ENCODE data around the gene IQUB.

The IQUB gene

GRCh38 chr7:123573896-123574467 is 39.6 kb upstream of the IQUB start:
- no peak overlapping the region for H3K4me3 Mint-ChIP-seq
- no peak for TF ChIP-seq CTCF (IDR thresholded peaks at IDR 0.05; ENCODE audit: unreplicated experiment in 3 of 3)
- no peaks in the 10 kb centered on the region for H3K4me1 Mint-ChIP-seq
- H3K27ac Mint-ChIP-seq = no peak overlapping the region
- no peaks in the 10 kb centered on the region for H3K9me3 Mint-ChIP-seq
- H3K36me3 Mint-ChIP-seq (ENCODE audit: low read depth) = no peaks in the 10 kb centered on the region
- no peaks in the 10 kb centered on the region for H3K27me3 Mint-ChIP-seq (ENCODE audit: low read depth)

DNA sequence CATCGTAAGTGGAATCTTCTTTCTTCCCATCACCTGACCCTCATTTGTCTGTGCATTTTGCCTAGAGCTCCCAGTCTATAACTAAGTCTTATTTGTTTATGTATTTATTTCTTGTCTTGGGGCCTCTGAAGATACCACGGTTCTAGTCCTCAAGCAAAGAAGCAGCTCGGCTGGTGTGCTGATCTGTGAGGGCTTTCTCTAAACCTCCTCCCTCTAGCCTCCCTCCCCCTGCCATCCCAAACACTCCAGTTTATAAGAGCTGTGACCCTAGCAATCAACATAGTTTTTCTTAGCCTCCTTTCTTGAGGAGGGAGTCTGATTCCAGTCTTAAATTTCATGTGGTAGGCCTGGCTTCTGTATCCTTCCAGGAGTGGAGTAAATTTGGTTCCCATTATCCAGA is 38.9 kb upstream of the IQUB start:
- no peak for TF ChIP-seq CTCF (IDR thresholded peaks at IDR 0.05; ENCODE audit: unreplicated experiment in 3 of 3)
- Mint-ChIP-seq H3K9me3 (no peaks in the 10 kb centered on the region), H3K27ac (no peak overlapping the region), H3K36me3 (ENCODE audit: low read depth) (no peaks in the 10 kb centered on the region), H3K27me3 (ENCODE audit: low read depth) (no peaks in the 10 kb centered on the region), H3K4me3 (no peak overlapping the region), H3K4me1 (no peaks in the 10 kb centered on the region)

DNA sequence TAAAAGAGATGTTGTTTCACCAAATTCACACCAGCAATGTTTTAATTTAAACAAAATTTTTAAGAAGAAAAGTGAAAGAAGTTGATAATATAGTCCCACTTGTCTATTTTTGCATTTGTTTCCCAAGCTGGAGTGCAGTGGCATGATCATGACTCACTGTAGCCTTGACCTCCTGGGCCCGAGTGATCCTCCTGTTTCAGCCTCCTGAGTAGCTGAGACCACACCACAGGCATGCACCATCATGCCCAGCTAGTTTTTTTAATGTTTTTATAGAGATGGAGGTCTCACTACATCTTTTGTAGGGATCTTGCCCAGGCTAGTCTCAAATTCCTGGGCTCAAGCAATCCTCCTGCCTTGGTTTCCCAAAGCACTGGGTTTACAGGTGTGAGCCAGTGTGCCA is 37.3 kb upstream of the IQUB start:
- Mint-ChIP-seq H3K4me1 (no peaks in the 10 kb centered on the region), H3K4me3 (no peak overlapping the region), H3K36me3 (ENCODE audit: low read depth) (no peaks in the 10 kb centered on the region), H3K27me3 (ENCODE audit: low read depth) (no peaks in the 10 kb centered on the region), H3K9me3 (no peaks in the 10 kb centered on the region), H3K27ac (no peak overlapping the region)
- no peak for TF ChIP-seq CTCF (IDR thresholded peaks at IDR 0.05; ENCODE audit: unreplicated experiment in 3 of 3)

- no peak for TF ChIP-seq CTCF (IDR thresholded peaks at IDR 0.05; ENCODE audit: unreplicated experiment in 3 of 3)
- Mint-ChIP-seq H3K27ac (no peak overlapping the region), H3K27me3 (ENCODE audit: low read depth) (no peaks in the 10 kb centered on the region), H3K36me3 (ENCODE audit: low read depth) (no peaks in the 10 kb centered on the region), H3K4me1 (no peaks in the 10 kb centered on the region), H3K4me3 (no peak overlapping the region), H3K9me3 (no peaks in the 10 kb centered on the region)
Measured at GRCh38 chr7:123571187-123571586, 36.8 kb upstream of the IQUB start.

DNA sequence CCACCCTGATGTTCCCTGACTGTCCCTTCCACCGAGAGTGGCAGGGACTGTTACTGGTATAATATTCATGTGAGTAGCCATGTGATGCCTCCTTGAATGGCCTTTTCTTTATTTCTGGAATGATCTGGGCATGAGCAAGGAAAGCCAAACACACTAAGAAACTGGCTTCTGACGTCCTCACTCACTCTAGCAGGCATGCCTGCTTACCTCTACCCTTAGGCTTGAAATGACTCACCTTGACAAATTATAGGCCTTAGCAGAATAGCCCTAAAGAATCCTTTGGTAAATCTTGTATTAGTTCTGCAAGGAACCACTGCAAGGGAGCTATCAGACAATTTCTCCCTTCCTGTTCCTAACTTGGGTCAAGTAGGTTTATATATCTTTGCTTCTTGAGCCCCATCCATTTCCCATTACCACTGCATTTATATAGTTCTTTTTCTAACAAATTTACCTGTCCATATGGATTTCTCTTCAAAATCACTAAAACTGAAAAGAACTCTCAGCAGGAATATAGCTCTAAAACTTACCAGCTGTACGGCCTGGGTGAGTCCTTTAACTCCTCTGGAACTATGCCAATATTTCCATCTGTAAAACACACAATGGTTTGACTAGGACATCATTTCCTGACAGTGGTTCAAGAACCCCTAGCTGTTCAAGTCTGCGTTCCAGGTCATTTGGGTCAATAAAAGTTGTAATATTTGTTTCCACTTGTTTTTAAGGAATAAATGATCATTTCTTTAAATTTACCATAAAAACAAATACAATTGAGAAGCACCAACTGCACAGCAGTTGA is 36.2 kb upstream of the IQUB start:
- no peak overlapping the region for H3K4me3 Mint-ChIP-seq

More for the DNA sequence above, 36.2 kb upstream of the IQUB start:
- Mint-ChIP-seq H3K27me3 (ENCODE audit: low read depth) (no peaks in the 10 kb centered on the region), H3K27ac (no peak overlapping the region), H3K4me1 (no peaks in the 10 kb centered on the region), H3K36me3 (ENCODE audit: low read depth) (no peaks in the 10 kb centered on the region), H3K9me3 (no peaks in the 10 kb centered on the region)
- no peak for TF ChIP-seq CTCF (IDR thresholded peaks at IDR 0.05; ENCODE audit: unreplicated experiment in 3 of 3)

Data from nephron (organoid).